ENCODE results near the gene CFAP73.
"Not testable (repeated sequence)": the region's sequence is repeated elsewhere in the genome, so short reads cannot be mapped to it uniquely, and the experiment has no call there.

CFAP73 gene

GRCh38 chr12:113190761-113191160, 41.2 kb downstream of the CFAP73 start:
- DNase-seq (ENCODE audit: low read depth) = no peak

GRCh38 chr12:113191227-113191626, 41.7 kb downstream of the CFAP73 start:
- no peak for DNase-seq (ENCODE audit: low read depth)

DNA sequence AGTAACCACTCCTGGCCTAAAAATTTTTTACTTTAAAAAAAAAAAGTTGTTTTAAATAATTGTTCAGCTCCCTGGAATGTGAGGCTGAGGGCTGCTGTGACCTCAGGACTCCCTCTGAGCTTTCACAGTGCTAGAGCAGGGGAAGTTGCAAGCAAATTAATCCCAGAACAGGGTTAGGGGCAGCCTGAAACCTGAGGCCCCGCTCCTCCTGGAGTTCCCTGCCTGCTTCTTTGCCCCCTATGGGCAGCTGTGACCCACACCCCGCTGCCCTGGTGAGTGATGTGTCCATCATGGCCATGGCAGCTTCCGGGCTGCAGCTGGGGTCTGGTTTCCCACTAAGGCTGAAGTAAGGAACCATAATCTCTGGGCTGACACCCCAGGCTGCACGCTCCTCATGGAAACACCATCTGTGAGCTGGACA, 45.5 kb downstream of the CFAP73 start:
- no peak for DNase-seq (ENCODE audit: low read depth)

DNA sequence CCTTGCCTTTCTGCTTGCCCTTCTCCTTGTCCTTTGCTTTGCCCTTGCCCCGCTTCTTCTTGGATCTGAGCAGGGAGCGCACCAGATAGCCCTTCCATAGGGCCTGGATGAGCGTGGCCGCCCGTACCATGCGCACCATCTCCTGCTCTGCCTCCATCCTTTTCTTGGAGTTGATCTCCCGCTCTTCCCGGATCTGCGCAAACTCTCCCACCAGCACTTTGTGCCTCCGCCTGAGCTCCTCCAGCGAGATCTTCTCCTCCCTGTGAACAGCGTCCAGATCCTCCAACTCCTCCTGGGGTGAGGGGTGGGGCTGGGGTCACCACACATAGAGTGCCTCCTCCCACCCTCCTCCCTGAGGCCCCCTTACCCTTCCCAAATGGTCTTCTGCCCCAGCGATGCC, 46.1 kb downstream of the CFAP73 start:
- no peak for DNase-seq (ENCODE audit: low read depth)

GRCh38 chr12:113196582-113196981, 47.1 kb downstream of the CFAP73 start:
- DNase-seq (ENCODE audit: low read depth) = no peak

GRCh38 chr12:113196990-113197389, 47.5 kb downstream of the CFAP73 start:
- DNase-seq (ENCODE audit: low read depth) = no peak

GRCh38 chr12:113197518-113198077, 48.1 kb downstream of the CFAP73 start:
- no peak for DNase-seq (ENCODE audit: low read depth)

DNA sequence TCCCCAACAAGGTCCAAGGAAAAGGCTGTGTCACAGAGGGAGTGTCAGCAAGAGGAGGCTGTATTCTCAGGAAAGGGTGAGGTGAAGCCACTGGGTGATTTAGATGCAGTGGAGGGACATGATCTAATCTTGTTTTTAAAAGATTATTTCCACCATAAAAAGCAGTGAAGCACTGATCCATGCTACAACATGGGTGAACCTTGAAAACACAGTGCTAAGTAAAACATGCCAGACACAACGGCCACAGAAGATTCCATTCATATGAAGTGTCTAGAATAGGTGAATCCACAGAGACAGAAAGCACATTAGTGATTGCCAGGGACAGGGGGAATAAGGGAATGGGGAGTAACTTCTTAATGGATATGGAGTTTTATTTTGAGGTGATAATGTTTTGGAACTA, 48.8 kb downstream of the CFAP73 start:
- DNase-seq (ENCODE audit: low read depth) = no peak

DNA sequence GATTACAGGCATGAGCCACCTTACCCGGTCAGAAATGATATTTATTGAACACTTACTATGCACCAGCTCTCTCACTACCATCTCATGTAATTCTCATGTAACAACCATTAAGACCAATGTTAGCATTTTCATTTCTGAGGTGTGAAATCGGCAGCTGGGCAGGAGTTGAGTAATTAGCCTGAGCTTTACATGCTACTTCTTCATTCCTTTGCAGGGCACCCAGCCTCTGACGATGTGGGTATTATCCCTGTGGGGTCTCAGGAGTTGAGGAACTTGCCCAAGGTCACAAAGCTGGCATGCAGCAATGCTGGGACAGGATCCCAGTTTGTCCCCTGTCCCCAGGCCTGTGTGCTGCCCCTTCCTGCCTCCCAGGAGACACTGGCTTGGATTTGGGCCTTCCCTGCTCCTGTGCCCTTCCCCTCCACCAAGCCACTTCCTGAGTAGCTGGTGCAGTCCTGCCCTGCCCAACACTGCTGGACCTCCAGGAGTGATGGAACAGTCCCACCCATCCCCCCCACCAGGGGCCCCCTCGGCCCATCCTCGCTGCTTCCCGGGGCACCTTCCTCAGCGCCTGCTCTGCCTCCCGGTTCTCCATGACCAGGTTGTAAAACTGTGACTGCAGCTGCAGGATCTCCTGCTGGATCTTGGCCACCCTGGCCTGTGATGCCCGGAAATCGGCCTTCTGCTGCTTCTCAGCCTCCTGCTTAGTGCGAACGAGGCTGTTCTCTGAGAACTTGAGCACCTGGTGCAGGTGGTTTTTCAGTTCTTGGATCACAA, 50.7 kb downstream of the CFAP73 start:
- DNase-seq (ENCODE audit: low read depth) = no peak

DNA sequence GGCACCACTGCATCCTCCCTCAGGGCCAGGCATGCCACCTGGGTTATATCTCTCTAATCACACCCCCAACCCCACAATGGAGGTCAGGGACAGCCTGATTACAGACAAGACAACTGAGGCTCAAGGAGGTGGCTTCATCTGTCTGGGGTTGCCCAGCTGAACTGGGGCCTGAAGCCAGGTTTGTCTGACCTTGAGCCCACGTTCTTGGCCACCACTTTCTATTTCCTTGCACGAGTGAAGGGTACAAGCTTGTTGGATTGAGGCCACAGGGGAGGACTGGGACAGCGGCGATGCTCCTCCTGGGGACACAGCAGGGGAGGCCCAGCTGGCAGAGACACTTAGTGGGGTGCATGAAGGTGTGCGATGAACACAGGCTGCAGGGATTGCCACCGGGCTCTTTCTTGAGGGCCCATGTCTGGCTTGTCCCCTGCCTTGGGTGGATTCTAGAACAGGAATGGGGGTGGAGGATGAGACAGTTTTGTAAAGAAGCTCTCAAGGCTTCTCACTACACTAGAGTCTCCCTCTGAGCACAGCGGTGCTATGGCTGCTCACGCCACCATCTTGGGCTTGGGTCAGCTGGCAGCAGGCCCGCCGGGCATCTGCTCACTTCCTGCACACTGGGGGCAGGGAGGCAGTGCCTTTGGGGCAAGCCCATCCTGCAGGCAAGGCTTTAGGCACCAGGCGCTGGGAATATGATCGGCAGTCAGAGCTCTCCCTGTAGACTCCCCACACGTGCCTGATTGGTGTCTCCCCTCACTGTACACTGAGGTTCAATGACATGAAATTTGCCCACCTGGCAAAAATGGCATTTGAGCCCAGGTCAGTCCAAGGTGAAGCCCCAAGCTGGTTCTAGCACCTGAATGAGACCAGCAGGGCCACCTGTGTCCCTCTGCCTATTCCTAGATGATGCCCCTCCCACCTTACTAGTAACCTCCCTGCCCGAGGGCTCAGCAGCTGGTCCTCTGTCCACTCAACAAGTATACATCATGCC, 52.0 kb downstream of the CFAP73 start:
- no peak for DNase-seq (ENCODE audit: low read depth)

- no peak for DNase-seq (ENCODE audit: low read depth)
Measured at GRCh38 chr12:113202300-113203075, 53.0 kb downstream of the CFAP73 start.

- no peak for DNase-seq (ENCODE audit: low read depth)
Measured at GRCh38 chr12:113203852-113204760, 54.6 kb downstream of the CFAP73 start.

DNA sequence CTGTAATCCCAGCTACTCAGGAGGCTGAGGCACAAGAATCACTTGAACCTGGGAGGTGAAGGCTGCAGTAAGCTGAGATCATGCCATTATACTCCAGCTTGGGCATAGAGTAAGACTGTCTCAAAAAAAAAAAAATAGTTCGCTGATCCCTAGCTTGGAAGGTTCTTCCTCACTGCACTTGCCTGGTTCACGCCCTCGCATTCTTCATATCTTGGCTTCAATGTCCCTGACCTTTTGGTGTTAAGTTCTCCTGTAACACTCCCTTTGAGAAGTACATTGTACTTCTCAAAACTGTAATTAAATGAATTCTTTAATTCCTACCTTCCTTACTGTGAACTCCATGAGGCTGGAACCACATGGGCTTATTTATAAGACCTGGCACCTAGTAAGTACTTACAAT, 55.3 kb downstream of the CFAP73 start:
- DNase-seq (ENCODE audit: low read depth) = no peak

DNA sequence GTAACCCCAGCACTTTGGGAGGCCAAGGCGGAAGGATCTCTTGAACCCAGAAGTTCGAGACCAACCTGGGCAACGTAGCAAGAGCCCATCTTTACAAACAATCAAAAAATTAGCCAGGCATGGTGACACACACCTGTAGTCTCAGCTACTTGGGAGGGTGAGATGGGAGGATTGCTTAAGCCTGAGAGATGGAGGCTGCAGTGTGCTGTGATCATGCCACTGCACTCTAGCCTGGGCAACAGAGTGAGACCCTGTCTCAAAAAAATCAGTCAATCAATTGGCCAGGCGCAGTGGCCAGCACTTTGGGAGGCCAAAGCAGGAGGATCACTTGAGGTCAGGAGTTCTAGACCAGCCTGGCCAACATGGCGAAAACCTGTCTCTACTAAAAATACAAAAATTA, 57.3 kb downstream of the CFAP73 start:
- DNase-seq (ENCODE audit: low read depth) = not testable (repeated sequence)

- DNase-seq (ENCODE audit: low read depth) = no peak
Measured at GRCh38 chr12:113207613-113208040, 58.1 kb downstream of the CFAP73 start.

DNA sequence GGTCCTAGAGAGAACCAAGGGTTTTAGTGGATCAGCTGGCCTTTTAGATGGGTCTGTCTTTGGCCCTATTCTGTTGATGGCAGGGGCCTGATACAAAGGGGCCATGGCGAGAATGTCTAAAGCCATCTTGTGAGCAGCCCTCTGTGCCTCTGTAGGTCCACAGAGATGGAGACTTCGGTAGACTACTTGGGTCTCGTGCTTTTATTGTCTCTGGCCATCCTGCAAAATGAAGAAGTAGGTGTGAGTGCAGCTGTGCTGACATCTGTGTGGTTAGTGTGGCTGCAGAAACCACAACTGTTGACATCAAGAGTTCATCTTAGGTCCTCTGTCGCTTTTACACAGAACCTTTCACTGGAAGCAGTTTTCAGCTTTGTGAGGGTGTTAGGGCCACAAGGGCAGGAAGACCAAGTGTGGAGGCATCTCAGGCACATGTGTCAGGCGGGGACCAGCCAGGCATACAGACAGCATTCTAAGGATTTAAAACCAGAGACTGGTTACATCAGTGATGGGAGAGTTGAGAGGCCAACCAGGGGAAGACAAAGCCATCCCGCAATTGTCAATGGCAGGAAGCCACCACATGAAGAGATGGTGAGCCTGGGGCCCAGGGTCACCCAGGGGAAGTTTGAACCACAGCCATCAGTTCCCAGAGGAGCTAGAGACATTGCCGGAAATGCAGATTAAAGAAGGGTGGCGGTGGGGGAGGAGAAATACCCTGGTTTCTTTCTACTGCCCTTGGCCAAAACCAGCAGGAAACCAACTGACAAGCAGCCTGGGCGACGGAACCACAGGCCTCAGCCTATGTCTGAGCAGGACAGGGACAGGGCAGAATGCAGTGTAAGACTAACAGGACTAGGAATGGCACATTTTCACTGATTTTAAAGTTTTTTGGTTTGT, 58.8 kb downstream of the CFAP73 start:
- DNase-seq (ENCODE audit: low read depth) = peak; percentile 15
